IPS-18a (cell line): ENCODE results near the gene SPAG6.
"Not testable (repeated sequence)": the region's sequence is repeated elsewhere in the genome, so short reads cannot be mapped to it uniquely, and the experiment has no call there.

Experiments used
- H3K27ac ChIP-seq: one replicate; pipeline ENCODE4 v1.5.1; 2013; ENCODE audit warnings: low read length
- H3K27me3 ChIP-seq: one replicate; pipeline ENCODE4 v1.6.1; 2013; ENCODE audit warnings: mild to moderate bottlenecking, low read length; ENCODE audit not compliant: control insufficient read depth, insufficient read depth
- H3K36me3 ChIP-seq: one replicate; pipeline ENCODE4 v1.6.1; 2013; ENCODE audit warnings: low read depth, low read length; ENCODE audit not compliant: control insufficient read depth
- H3K4me1 ChIP-seq: one replicate; pipeline ENCODE4 v1.6.1; 2013; ENCODE audit warnings: low read depth, low read length; ENCODE audit not compliant: control insufficient read depth
- H3K4me3 ChIP-seq: one replicate; pipeline ENCODE4 v1.5.1; 2013; ENCODE audit warnings: low read length
- H3K9ac ChIP-seq: one replicate; pipeline ENCODE4 v1.6.1; 2013; ENCODE audit warnings: mild to moderate bottlenecking, low read length, moderate library complexity
- H3K9me3 ChIP-seq: one replicate; pipeline ENCODE4 v1.6.1; 2013; ENCODE audit warnings: low read depth, low read length; ENCODE audit not compliant: control insufficient read depth

The SPAG6 gene

GRCh38 chr10:22345301-22346095, at the start of gene SPAG6:
Gene SPAG6, plus strand, starts transcription at chr10:22345496. Its CDS starts 116 bp downstream, at chr10:22345612.
- H3K27me3 ChIP-seq: peaks cover 84% of the 10 kb centered on the region
- peak within 1 kb of the TSS; percentile 58 for H3K4me3 ChIP-seq
- H3K36me3 ChIP-seq: no peaks in the 10 kb centered on the region
- H3K27ac ChIP-seq: no peak within 1 kb of the TSS
- no peak within 1 kb of the TSS for H3K9ac ChIP-seq
- no peaks in the 10 kb centered on the region for H3K9me3 ChIP-seq
- peaks cover 3% of the 10 kb centered on the region for H3K4me1 ChIP-seq

GRCh38 chr10:22301193-22301592, 44.1 kb upstream of the SPAG6 start:
- no peaks in the 10 kb centered on the region for H3K4me1 ChIP-seq
- H3K4me3 ChIP-seq: no peak overlapping the region
- H3K9me3 ChIP-seq: no peaks in the 10 kb centered on the region
- H3K27me3 ChIP-seq: no peaks in the 10 kb centered on the region
- no peaks in the 10 kb centered on the region for H3K36me3 ChIP-seq
- H3K9ac ChIP-seq: no peak overlapping the region
- no peak overlapping the region for H3K27ac ChIP-seq

GRCh38 chr10:22303461-22303860, 41.8 kb upstream of the SPAG6 start:
- Histone ChIP-seq H3K9ac (no peak overlapping the region), H3K27ac (no peak overlapping the region), H3K4me1 (no peaks in the 10 kb centered on the region), H3K9me3 (no peaks in the 10 kb centered on the region), H3K36me3 (no peaks in the 10 kb centered on the region), H3K27me3 (no peaks in the 10 kb centered on the region), H3K4me3 (no peak overlapping the region)

GRCh38 chr10:22305721-22306120, 39.6 kb upstream of the SPAG6 start:
- Histone ChIP-seq H3K36me3 (no peaks in the 10 kb centered on the region), H3K27ac (no peak overlapping the region), H3K27me3 (no peaks in the 10 kb centered on the region), H3K9me3 (no peaks in the 10 kb centered on the region), H3K9ac (no peak overlapping the region), H3K4me3 (no peak overlapping the region), H3K4me1 (no peaks in the 10 kb centered on the region)

- Histone ChIP-seq H3K27ac (no peak overlapping the region), H3K9ac (no peak overlapping the region), H3K36me3 (no peaks in the 10 kb centered on the region), H3K27me3 (peaks cover 5% of the 10 kb centered on the region), H3K9me3 (no peaks in the 10 kb centered on the region), H3K4me1 (no peaks in the 10 kb centered on the region), H3K4me3 (no peak overlapping the region)
Measured at GRCh38 chr10:22308390-22308789, 36.9 kb upstream of the SPAG6 start.

GRCh38 chr10:22309180-22310000, 35.9 kb upstream of the SPAG6 start:
- H3K9ac ChIP-seq: no peak overlapping the region
- no peaks in the 10 kb centered on the region for H3K9me3 ChIP-seq
- H3K4me3 ChIP-seq: no peak overlapping the region
- peaks cover 15% of the 10 kb centered on the region for H3K27me3 ChIP-seq
- no peaks in the 10 kb centered on the region for H3K4me1 ChIP-seq
- no peaks in the 10 kb centered on the region for H3K36me3 ChIP-seq
- H3K27ac ChIP-seq: no peak overlapping the region

- not testable (repeated sequence) for H3K4me3 ChIP-seq, H3K27ac ChIP-seq, H3K4me1 ChIP-seq, H3K9me3 ChIP-seq, H3K9ac ChIP-seq, H3K36me3 ChIP-seq
- H3K27me3 ChIP-seq: peaks cover 22% of the 10 kb centered on the region
Measured at GRCh38 chr10:22310012-22310411, 35.3 kb upstream of the SPAG6 start.

GRCh38 chr10:22310928-22311327, 34.4 kb upstream of the SPAG6 start:
- Histone ChIP-seq H3K36me3 (no peaks in the 10 kb centered on the region), H3K9me3 (no peaks in the 10 kb centered on the region), H3K27ac (no peak overlapping the region), H3K9ac (no peak overlapping the region), H3K27me3 (peaks cover 30% of the 10 kb centered on the region), H3K4me3 (no peak overlapping the region), H3K4me1 (peaks cover 10% of the 10 kb centered on the region)

GRCh38 chr10:22314852-22315251, 30.4 kb upstream of the SPAG6 start:
- H3K9ac ChIP-seq: no peak overlapping the region
- H3K27me3 ChIP-seq: peaks cover 64% of the 10 kb centered on the region

GRCh38 chr10:22315455-22316285, 29.6 kb upstream of the SPAG6 start:
- Histone ChIP-seq H3K27me3 (peaks cover 69% of the 10 kb centered on the region), H3K9me3 (no peaks in the 10 kb centered on the region), H3K9ac (peak overlapping the region; percentile 24), H3K27ac (no peak overlapping the region), H3K36me3 (no peaks in the 10 kb centered on the region), H3K4me1 (peaks cover 37% of the 10 kb centered on the region), H3K4me3 (peak overlapping the region; percentile 91)

More at GRCh38 chr10:22314852-22315251, 30.4 kb upstream of the SPAG6 start:
- Histone ChIP-seq H3K4me3 (no peak overlapping the region), H3K4me1 (peaks cover 33% of the 10 kb centered on the region), H3K27ac (no peak overlapping the region), H3K36me3 (no peaks in the 10 kb centered on the region), H3K9me3 (no peaks in the 10 kb centered on the region)
